Measurements from ENCODE around the gene ADAMTS20.

DNA sequence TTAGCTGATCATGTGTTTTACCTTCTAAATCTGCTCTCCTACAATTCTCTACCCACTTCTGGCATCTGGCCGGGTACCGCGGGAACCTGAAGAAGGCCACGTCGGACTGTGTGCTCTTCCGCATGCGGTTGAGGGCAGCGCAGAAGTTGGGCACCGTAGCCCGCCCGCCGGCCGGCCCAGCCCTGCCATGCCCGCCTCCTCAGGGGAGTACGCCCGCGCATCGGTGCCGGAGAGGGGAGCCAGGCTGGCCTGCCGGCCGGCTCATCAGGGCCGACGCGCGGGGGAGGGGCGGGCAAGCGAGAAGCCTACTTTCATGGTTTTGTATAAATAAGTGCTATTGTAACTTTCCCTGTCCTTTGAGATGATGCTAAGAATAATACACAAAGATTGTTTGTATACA lies 19.9 kb upstream of the ADAMTS20 start:
- TF ChIP-seq, protein P1, sequence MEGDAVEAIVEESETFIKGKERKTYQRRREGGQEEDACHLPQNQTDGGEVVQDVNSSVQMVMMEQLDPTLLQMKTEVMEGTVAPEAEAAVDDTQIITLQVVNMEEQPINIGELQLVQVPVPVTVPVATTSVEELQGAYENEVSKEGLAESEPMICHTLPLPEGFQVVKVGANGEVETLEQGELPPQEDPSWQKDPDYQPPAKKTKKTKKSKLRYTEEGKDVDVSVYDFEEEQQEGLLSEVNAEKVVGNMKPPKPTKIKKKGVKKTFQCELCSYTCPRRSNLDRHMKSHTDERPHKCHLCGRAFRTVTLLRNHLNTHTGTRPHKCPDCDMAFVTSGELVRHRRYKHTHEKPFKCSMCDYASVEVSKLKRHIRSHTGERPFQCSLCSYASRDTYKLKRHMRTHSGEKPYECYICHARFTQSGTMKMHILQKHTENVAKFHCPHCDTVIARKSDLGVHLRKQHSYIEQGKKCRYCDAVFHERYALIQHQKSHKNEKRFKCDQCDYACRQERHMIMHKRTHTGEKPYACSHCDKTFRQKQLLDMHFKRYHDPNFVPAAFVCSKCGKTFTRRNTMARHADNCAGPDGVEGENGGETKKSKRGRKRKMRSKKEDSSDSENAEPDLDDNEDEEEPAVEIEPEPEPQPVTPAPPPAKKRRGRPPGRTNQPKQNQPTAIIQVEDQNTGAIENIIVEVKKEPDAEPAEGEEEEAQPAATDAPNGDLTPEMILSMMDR (IDR thresholded peaks at IDR 0.05) = no peak
- TF ChIP-seq EP300 (IDR thresholded peaks at IDR 0.05) (no peak), POLR2A (IDR thresholded peaks at IDR 0.05) (no peak)
